AG04449 (cell line): ENCODE data around the gene ZFP64.

Experiments
- CTCF ChIA-PET: fragments of 350-600 bp; formaldehyde crosslinking; extraction: SDS; loops from one replicate; lab custom pipeline; 2021; ENCODE audit warnings: antibody characterized with exemption; lab: Yijun Ruan, JAX
- POLR2A ChIA-PET: fragments of 400-600, 350-600 bp; formaldehyde crosslinking; extraction: SDS; loops from one replicate; lab custom pipeline; 2020; ENCODE audit warnings: antibody characterized with exemption, inconsistent platforms; lab: Yijun Ruan, JAX
- DNase-seq: peaks from one replicate; pipeline ENCODE4 v3.0.0-alpha.2; 2010; ENCODE audit warnings: low read depth, low spot score
- H3K4me3 ChIP-seq: 2 replicates; pipeline ENCODE4 v1.5.1; 2011; ENCODE audit warnings: low read depth, mild to moderate bottlenecking, control low read depth, low read length
- CTCF ChIP-seq: IDR thresholded peaks from one replicate; pipeline ENCODE4 v1.5.1; 2011; ENCODE audit warnings: mild to moderate bottlenecking, moderate library complexity, low read length, control low read depth, inconsistent platforms; ENCODE audit not compliant: insufficient read depth; ENCODE audit errors: missing control alignments

Gene ZFP64

GRCh38 chr20:52207020-52207810 lies 15.6 kb upstream of the ZFP64 start:
- no peak for DNase-seq
- ChIA-PET CTCF (interaction anchor here (0.9 to 1.6 kb wide), 2 partner anchors 15 to 36 kb away, joined by 3 to 4 read pairs; no protein-coding TSS in a partner anchor), POLR2A (no interaction called here)
- no peak overlapping the region for H3K4me3 ChIP-seq
- no peak for TF ChIP-seq CTCF

GRCh38 chr20:52204136-52204535 lies 12.6 kb upstream of the ZFP64 start:
- ChIA-PET POLR2A (no interaction called here), CTCF (interaction anchor here (1.3 kb wide), 1 partner anchor 12 kb away, joined by 3 read pairs; no protein-coding TSS in a partner anchor)
- no peak for TF ChIP-seq CTCF
- H3K4me3 ChIP-seq: no peak overlapping the region
- no peak for DNase-seq

GRCh38 chr20:52201395-52201794 lies 9.8 kb upstream of the ZFP64 start:
- no peak overlapping the region for H3K4me3 ChIP-seq
- TF ChIP-seq CTCF: no peak
- POLR2A ChIA-PET: no interaction called here
- DNase-seq: no peak
- CTCF ChIA-PET: interaction anchor here (0.9 kb wide), 1 partner anchor 10 kb away, joined by 3 read pairs; the partner anchor contains the start of gene ZFP64

- no peak overlapping the region for H3K4me3 ChIP-seq
- no peak for TF ChIP-seq CTCF
- no peak for DNase-seq
- ChIA-PET POLR2A (no interaction called here), CTCF (interaction anchor here (0.9 kb wide), 1 partner anchor 9 kb away, joined by 3 read pairs; the partner anchor contains the start of gene ZFP64)
These were observed 9.3 kb upstream of the ZFP64 start for GRCh38 chr20:52200870-52201269.

GRCh38 chr20:52196845-52197244 lies 5.3 kb upstream of the ZFP64 start:
- H3K4me3 ChIP-seq: no peak overlapping the region
- ChIA-PET CTCF (interaction anchor here (0.5 kb wide), 1 partner anchor 1242 kb away, joined by 3 read pairs; no protein-coding TSS in a partner anchor), POLR2A (no interaction called here)
- DNase-seq: no peak
- no peak for TF ChIP-seq CTCF

GRCh38 chr20:52193886-52194545 lies 2.4 kb upstream of the ZFP64 start:
- DNase-seq: no peak
- POLR2A ChIA-PET: no interaction called here
- TF ChIP-seq CTCF: no peak
- CTCF ChIA-PET: no interaction called here
- H3K4me3 ChIP-seq: no peak overlapping the region
